IPS-11a (cell line): Measurements from ENCODE around the gene CD200.

Experiments used
- H3K4me3 ChIP-seq: one replicate; pipeline ENCODE4 v1.5.1; 2013; ENCODE audit warnings: low read depth, low read length, control low read depth

The CD200 gene, protein sequence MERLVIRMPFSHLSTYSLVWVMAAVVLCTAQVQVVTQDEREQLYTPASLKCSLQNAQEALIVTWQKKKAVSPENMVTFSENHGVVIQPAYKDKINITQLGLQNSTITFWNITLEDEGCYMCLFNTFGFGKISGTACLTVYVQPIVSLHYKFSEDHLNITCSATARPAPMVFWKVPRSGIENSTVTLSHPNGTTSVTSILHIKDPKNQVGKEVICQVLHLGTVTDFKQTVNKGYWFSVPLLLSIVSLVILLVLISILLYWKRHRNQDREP

DNA sequence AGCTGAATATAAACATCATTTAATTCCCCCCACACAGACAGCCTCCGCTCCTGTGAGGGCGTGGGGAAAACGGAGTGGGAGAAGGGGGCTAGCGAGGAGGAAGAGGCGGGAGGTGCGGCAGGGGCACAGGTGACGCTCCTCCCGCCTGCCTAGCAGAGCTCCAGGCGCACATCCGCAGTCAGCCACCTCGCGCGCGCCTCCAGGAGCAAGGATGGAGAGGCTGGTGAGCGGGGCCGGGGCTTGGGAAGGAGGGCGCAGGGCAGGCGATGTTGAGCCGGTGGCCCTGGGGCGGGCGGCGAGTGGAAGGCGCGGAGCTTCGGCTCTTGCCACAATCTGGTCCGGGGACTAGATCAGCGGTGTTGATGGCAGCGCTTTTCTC is at the start of gene CD200:
TSS of gene CD200 (plus strand) at position 155 of the 379 bp plus-strand sequence. CDS start at position 212, 57 bp downstream.
- H3K4me3 ChIP-seq, result peak within 1 kb of the TSS; percentile 70

DNA sequence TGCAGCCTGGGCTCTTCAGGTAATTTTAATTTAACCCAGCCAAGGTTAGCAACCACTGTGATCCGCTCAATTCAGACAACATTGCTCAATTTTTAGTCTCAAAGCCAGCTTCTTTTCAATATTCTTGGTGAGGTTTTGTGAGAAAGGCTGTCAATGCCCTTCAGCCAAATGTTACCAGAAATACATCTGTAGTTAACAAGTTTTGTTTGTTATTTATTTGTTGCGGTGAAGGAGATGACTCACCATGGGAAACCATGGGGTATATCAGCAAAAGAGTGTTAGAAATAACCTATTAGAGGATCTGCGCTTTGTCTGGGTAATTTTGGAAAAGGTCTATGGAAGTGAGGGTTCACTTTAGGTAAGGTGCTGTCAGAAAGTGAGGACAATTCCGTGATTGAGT is 43.9 kb upstream of the CD200 start:
- H3K4me3 ChIP-seq, result no peak overlapping the region

DNA sequence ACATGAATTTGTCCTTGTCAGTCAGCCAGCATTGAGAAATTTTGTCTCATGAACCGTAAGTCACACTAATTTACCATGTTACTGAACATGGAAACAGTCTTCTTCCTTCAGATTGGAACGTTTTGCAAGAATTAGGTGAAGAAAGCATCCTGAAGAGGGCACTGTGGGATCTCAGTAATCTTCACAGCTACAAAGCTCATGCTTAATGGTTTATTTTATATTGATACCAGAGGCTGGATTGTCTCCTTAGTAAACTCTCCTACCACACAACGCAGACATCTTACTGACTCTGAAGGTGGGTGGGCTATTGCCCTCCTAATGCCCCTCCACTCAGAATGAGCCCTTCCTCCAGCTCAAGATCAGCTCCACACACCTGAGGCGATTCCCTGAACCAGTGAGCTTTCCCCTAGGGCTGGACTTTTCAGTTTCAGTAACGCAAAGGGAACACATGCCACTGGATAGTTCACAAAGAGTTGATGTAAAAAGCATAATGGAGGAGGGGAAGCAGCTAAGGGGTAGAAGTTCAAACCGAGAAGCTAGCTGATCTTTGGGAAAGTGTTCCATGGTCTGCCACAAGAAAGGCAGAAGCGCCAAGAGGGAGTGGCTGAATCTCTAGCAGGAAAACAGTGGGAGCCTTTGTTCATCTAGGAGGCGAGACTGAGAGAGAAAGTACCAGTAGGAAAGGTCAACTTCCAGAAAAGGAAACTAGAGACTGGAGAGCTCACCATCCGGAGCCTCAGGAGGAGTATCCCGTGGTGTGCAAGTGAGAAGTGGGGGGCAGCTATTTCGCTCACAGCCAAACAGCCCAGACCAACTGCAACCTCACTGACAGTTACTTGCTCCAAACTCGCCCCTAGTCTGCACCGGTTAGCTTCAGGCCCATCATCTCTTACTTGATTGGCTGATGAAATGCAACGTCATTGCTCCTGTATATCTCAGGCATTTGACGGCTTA is 39.3 kb upstream of the CD200 start, which contains the start of gene SLC9C1:
TSS of gene SLC9C1 (minus strand) at position 849 of the 954 bp plus-strand sequence. CDS start 7,425 bp downstream, outside the sequence.
- no peak within 1 kb of the TSS for H3K4me3 ChIP-seq

DNA sequence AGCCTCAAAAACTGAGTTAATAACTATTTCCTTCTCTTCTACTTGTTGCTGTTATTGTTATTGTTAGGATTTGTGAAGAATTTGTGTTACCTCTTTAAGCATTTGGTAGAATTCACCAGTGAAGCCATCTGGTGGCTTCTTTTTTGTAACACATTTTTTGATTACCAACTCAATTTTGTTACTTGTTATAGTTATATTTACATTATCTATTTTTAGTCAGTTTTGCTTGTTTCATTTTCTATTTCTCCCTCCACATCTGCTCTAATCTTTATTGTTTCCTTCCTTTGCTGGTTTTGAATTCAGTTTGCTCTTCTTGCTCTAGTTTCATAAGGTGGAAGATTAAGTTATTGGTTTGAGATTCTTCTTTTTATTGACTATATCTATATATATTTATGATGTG is 35.2 kb upstream of the CD200 start:
- no peak overlapping the region for H3K4me3 ChIP-seq

DNA sequence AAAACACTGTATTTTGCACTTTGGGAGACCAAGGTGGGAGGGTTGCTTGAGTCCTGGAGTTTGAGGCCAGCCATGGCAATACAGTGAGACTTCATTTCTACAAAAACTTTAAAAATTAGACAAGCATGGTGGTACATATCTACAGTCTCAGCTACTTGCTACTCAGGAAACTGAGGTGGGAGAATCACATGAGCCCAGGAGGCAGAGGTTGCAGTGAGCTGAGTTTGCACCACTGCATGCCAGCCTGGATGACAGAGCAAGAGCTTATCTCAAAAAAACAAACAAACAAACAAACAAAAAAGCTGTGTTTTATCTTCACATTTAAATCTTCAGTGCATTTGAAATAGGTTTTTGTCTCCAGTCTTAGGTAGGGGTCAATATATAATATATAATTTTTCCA is 34.2 kb upstream of the CD200 start:
- no peak overlapping the region for H3K4me3 ChIP-seq

DNA sequence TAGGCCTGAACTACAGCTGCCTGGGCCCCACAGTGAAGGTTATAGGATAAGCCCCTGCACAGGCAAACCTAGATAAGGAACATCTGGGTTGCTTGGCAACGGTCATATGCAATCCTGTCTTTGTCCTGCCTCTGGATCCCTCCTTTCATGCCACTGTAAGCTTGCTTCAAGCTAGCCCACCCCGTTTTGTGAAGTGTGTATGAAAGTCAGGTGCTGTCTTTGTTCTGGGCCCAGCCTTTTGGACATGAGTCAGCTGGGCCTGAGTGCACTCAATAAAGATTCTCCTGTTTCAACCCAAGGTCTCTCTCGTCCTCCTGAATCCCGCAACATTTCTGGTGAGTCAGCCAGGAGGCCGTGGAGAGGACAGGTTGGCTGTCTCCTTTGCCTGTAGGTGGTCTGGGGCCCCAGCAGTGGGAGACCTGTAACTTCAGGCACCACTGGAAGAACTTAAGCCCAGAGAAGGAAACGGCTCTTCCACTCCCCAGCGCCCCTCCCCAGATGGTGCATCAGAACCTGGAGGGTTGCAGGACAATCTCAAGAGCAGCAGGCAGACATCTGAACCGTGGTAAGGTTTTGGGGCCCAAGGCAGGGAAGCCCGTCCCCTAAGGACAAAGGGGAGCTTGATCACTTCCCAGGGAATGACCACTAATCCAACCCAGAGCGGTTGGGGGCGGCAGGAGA is 30.7 kb upstream of the CD200 start:
- H3K4me3 ChIP-seq, result no peak overlapping the region

DNA sequence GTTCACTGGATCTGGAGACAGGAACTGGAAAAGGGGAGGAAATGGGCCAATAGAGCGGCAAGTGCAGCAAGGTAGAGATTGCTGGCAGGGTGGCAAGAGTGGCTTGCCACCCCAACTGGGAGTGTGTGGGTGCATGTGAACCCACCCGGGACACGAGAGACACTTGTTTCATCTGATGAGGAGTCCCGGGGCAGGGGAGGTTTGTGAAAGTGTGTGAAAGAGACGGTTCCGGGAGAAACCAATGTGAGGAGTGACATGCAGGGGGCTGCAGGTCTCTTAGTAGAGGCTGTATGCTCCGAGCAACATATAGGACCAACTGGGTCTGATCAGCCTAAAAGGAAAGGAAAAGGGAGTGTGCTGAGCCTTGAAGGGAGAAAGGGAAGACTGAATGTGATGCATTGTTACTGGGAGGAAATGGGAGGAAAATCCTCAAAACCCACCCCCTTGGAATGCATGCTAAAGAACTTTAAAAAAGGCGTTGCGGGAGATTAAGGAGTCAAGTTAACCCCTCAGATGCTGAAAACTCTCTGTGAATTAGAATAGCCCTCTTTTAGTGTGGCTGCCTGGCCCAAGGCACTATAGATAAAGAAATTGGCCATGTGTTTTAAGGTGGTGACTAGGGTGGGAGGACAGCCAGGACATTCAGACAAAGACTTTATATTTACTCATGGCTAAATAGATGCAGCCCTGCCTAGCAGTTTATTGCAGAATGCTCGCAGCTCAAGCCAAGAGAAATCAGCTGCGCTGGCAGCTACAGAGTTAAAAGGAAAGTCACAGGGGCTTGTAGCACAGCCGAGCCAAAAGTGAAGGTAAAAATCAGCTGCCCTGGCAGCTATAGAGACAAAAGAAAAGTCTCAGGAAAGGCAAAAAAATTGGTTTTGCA is 29.8 kb upstream of the CD200 start:
- peak overlapping the region; percentile 30 for H3K4me3 ChIP-seq

DNA sequence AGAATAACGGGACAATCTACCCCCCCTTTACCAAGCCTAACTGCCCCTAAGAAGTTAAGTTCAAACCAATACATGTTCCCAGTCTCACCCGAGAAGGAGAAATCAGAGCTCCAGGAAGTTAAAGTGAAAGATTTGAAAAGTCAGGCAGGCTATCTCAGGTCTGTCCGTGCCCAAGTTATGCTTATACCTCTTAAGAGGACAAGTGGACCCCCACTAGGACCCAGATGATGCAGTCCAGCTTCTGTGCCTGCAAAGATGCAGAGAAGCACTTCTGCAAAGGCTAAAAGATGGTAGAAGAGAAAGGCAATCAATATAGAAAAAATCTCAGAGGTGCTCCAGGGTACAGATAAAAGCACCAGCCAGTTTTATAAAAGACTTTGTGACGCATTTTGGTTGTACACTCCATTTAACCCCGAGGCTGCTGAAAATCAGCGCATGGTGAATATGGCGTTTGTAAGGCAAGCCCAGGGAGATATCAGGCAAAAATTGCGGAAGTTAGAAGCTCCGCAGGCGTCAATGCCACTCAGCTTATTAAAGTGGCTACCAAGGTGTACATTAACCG is 29.1 kb upstream of the CD200 start:
- H3K4me3 ChIP-seq, result peak overlapping the region; percentile 30

DNA sequence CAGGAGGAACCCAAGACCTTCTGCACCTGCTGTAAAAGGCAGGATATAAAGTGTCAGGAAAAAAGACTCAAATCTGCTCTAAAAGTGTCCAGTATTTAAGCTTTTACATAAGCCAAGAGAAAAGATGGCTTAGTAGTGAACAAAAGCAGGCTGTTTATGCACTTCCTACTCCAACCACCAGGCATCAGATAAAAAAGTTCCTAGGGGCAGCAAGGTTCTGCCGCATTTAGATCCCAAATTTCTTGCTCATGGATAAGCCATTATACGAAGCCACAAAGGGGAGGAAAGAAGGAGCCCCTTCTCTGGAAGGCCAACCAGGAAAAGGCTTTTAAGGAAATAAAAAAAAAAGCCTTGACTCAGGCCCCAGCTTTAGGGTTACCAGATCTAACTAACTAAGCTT is 28.3 kb upstream of the CD200 start:
- H3K4me3 ChIP-seq, result no peak overlapping the region

DNA sequence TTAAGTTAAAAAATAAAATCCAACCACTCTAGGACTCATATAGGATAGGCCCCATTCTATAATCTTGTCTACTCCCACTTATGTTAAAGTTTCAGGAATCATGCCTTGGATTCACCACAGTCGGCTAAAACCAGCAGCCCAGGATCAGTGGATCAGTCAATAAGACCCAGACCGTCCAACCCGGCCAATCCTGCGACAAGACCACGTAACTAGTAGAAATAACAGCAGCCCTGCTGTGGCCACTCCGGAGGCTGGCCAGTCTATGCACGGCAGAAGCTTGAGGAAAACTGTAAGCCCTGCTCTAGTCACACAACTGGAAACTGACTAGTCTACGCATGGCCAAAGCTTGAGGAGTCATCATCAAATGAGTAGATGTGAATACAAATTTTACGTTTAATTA is 26.1 kb upstream of the CD200 start:
- H3K4me3 ChIP-seq, result no peak overlapping the region

DNA sequence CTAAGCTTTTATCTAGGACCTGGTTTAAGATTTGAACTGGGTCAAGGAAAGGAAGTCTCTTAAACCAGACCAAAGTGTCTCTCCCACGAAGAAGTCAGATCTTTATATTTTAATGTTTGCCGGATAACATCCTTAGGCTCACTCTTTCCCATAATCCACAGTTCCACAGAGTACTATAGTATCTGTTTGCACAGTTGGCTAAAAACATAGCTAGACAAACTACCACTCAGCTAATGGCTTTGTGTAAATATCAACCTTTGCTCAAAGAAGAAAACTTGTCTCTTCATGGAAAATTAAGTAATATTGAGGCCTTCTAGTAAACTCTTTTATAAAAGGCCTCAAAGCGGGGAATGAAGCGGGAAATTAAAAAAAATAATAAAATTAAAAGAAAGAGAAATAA is 25.4 kb upstream of the CD200 start:
- no peak overlapping the region for H3K4me3 ChIP-seq

DNA sequence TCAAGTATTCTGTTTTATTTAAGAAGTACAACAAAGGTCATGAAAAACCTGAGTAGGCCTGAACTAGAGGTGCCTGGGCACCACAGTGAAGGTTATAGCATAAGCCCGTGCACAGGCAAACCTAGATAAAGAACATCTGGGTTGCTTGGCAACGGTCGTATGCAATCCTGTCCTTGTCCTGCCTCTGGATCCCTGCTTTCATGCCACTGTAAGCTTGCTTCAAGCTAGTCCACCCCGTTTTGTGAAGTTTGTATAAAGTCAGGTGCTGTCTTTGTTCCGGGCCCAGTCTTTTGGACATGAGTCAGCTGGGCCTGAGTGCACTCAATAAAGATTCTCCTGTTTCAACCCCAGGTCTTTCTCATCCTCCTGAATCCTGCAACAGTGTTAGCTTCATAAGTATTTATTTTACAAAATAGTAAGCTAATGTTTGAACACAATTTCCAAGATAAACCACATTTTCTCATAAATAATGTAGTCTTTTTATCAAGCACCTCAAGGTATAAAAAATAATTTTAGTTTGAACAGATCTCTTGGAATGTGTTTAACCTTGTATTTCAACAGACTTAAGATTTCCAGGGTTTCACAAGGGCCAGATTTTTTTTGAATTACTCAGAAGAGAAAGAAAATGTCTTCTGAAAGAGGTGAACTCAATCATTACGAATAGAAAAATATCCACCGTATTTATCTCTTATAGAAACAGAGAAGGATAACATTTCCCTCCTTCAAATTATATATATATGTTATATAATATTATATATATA is 24.6 kb upstream of the CD200 start:
- no peak overlapping the region for H3K4me3 ChIP-seq

DNA sequence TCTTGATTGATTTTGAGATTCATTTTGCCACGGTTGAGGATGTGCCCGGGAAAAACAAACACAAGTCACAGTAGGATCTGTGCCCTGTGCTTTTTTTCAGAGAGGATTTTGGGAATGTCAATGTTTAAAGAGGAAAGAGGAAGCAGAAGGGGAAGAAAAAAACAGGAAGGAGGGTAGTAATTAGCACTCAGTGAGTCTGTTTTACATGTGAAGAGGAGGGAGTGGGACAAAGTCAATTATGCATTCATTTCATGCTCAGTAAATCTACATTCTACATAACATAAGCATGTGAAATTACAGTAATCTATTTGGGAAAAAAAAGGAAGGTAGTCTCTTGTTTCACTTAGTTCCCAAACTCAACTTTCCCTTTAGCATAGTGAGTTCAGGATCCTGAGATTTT is 18.3 kb upstream of the CD200 start:
- no peak overlapping the region for H3K4me3 ChIP-seq

DNA sequence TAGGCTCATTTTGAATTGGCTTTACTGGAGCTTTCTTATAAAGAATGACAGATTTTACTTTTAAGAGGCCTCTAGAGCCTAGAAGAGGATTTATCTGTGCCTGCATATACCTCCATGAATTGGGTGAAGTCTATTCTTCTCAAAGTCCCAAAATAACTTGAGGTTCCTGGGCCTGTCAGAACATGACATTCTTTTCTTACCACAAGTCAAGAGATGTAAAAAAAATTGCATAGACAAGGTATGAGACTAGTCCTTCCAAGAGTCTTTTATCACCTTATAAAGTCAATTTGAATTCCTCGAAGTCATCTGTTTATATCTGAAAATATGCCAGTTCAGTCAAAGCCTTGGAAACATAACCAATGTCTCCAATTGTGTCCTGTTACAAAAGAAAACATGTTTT is 17.2 kb upstream of the CD200 start:
- no peak overlapping the region for H3K4me3 ChIP-seq

DNA sequence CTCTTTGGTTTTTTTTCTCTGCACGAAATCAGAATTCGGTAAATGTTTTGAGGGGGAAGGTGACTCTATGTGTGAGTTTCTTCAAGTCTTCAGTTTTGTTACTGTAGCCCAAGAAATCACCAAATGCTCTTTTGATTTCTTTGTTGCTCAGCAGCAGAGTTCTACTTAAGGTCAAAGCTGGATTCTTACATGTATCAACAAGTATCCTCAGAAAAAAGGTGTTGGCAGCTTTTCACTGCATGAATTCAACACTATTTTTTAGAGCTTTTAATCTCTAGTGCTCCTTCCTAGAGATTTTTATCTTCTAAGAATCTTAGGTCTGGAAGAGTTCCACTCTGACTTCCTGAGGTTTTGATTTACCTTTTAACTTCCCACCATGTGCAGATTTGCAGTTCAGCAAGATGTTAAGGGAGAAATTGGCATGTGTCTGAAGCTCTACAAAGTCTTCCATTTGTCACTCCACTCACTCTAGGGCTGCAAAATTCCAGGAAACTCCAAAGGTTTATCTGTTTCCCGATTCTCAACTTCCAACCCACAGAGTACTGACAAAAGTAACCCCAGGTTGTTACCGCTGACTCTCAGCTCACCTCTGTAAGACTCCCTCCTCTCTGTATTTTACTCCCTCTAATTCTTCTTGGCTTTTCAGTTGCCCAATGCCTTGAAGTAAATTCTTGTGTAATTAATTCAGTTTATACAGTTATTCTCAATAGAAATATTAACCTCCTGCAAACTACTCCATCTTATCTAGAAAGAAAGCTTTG is 13.3 kb upstream of the CD200 start:
- no peak overlapping the region for H3K4me3 ChIP-seq

DNA sequence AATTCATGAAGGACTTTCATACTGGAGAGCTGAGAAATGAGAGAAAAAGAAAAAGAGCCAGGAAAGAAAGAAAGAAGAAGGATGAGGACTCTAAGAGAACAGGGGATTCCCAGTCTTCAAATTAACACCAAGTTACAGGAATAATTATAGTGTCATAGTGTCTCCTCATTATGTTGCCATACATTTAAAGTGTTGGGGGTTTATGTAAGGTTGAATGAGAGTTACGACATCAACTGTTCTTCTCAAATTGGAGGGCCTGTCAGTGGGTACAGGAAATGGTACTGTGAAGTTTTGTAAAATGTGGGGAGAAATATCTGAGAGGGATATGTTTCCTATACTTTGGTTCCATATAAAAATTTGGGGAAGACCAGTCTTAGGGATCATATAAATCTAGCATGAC is 12.3 kb upstream of the CD200 start:
- no peak overlapping the region for H3K4me3 ChIP-seq

DNA sequence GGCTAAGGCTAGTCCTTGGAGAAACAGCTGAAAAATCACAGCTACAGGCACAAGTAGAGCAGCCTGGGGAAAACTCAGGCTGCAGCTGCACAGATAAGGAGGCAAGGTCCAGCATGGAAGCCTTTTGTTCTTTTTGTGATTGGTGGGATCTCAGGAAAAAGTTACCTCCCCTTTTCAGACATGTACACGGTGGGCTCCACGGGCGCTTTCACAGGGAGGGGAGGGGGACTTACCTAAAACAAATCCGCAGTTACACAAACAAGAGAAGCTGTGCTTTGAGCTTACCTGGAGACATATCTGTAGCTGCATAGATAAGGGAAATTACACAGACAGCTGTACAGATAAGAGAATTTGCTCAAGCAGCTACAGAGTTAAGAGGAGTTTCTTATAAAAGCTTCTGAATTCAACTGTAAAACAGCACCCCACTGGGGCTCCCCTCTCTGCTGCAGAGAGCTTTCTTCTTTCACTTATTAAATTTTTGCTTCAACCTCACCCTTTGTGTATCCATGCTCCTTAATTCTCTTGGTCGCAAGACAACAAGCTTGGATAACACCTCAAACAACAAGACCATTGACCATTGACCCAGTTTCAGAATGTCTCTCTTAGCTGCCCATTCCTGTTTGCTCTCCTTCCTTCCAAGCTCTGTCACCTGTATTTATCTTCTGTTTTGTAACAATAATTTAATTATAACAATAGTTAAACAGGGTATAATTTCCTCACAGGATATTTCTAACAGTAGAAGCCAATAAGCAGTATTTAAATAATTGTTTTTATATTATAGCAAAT is 10.9 kb upstream of the CD200 start:
- H3K4me3 ChIP-seq, result no peak overlapping the region

DNA sequence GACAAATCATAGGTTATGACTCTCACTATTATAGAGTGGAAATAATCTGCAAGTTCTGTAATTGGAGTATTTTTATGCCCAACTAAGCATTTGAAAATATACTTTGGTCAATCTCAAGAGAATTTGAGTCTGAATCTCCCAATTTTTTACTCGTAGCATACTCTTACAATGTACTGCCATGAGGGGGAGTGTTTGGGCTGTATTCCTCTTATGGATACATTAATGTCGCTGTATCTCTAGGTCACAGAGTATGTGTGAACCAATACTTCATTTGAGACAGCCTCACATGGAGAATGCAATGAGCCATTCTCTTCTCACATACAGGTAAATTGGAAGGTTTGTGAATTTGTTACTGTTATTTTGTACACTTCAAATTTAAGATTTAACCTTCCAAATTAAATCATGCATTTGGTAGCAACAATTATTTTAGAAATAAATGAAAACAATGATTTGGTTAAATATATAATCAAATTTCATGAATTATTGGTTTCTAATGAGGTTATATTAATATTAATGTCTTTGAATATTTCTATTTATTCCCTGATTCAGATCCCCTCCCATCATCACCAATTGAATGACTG is 5.5 kb upstream of the CD200 start:
- H3K4me3 ChIP-seq, result no peak overlapping the region
